ENCODE measurements around the gene ADGRE2.
"Not testable (repeated sequence)": the region's sequence is repeated elsewhere in the genome, so short reads cannot be mapped to it uniquely, and the experiment has no call there.

The ADGRE2 gene

GRCh38 chr19:14765841-14766240 is 12.5 kb downstream of the ADGRE2 start:
- H2BK5ac ChIP-seq (ENCODE audit: low read depth, low read length, poor library complexity); H3K27me3 ChIP-seq (ENCODE audit: insufficient read depth, low read length); H4K12ac ChIP-seq (ENCODE audit: low read depth, low read length); H3K79me2 ChIP-seq (ENCODE audit: control insufficient read depth, insufficient read depth, low read length, poor library complexity); H3K9me3 ChIP-seq (ENCODE audit: insufficient read depth, low read depth, low read length); H3K4me1 ChIP-seq (ENCODE audit: control insufficient read depth in 1 of 2, insufficient read depth in 2 of 2, low read length in 2 of 2); H3K79me1 ChIP-seq (ENCODE audit: low read length); H4K91ac ChIP-seq (ENCODE audit: low read depth, low read length); H3K9ac ChIP-seq (ENCODE audit: low read length); DNase-seq; H3K14ac ChIP-seq (ENCODE audit: low read length); H3K4ac ChIP-seq (ENCODE audit: low read depth, low read length); H2BK12ac ChIP-seq (ENCODE audit: low read length); H4K8ac ChIP-seq (ENCODE audit: low read depth, low read length); H3K23ac ChIP-seq (ENCODE audit: low read length); H3K18ac ChIP-seq (ENCODE audit: low read length); H2AFZ ChIP-seq (ENCODE audit: insufficient read depth, low read length, poor library complexity); H2AK5ac ChIP-seq (ENCODE audit: low read length); H2BK120ac ChIP-seq (ENCODE audit: insufficient read depth, low read length, poor library complexity); H3K36me3 ChIP-seq (ENCODE audit: control insufficient read depth in 1 of 2, insufficient read depth in 2 of 2, low read length in 2 of 2); H3K27ac ChIP-seq (ENCODE audit: low read depth, low read length); H3K4me3 ChIP-seq (ENCODE audit: low read depth, low read length); H3K4me2 ChIP-seq (ENCODE audit: low read length): not testable (repeated sequence)
- WGBS (ENCODE audit: extremely low coverage, insufficient coverage, insufficient read length): no CpG with 5 or more reads among the region's 15 CpGs

- H3K9me3 ChIP-seq (ENCODE audit: insufficient read depth, low read depth, low read length); H4K12ac ChIP-seq (ENCODE audit: low read depth, low read length); H3K4ac ChIP-seq (ENCODE audit: low read depth, low read length); H4K91ac ChIP-seq (ENCODE audit: low read depth, low read length); H3K4me1 ChIP-seq (ENCODE audit: control insufficient read depth in 1 of 2, insufficient read depth in 2 of 2, low read length in 2 of 2); H2AK5ac ChIP-seq (ENCODE audit: low read length); H3K23ac ChIP-seq (ENCODE audit: low read length); H4K8ac ChIP-seq (ENCODE audit: low read depth, low read length); H3K9ac ChIP-seq (ENCODE audit: low read length); H3K14ac ChIP-seq (ENCODE audit: low read length); H3K79me2 ChIP-seq (ENCODE audit: control insufficient read depth, insufficient read depth, low read length, poor library complexity); H2BK120ac ChIP-seq (ENCODE audit: insufficient read depth, low read length, poor library complexity); H3K27ac ChIP-seq (ENCODE audit: low read depth, low read length); H3K79me1 ChIP-seq (ENCODE audit: low read length); H3K36me3 ChIP-seq (ENCODE audit: control insufficient read depth in 1 of 2, insufficient read depth in 2 of 2, low read length in 2 of 2); H3K27me3 ChIP-seq (ENCODE audit: insufficient read depth, low read length); H2BK5ac ChIP-seq (ENCODE audit: low read depth, low read length, poor library complexity); H2BK12ac ChIP-seq (ENCODE audit: low read length); H3K4me3 ChIP-seq (ENCODE audit: low read depth, low read length); H3K4me2 ChIP-seq (ENCODE audit: low read length); DNase-seq; H3K18ac ChIP-seq (ENCODE audit: low read length); H2AFZ ChIP-seq (ENCODE audit: insufficient read depth, low read length, poor library complexity): not testable (repeated sequence)
- no CpG with 5 or more reads among the region's 18 CpGs for WGBS (ENCODE audit: extremely low coverage, insufficient coverage, insufficient read length)
Observed at GRCh38 chr19:14765403-14765802, 13.0 kb downstream of the ADGRE2 start.

GRCh38 chr19:14764401-14764800 is 14.0 kb downstream of the ADGRE2 start:
- Histone ChIP-seq H3K23ac (ENCODE audit: low read length) (no peak overlapping the region), H2AK5ac (ENCODE audit: low read length) (no peak overlapping the region), H3K9me3 (ENCODE audit: insufficient read depth, low read depth, low read length) (peaks cover 4% of the 10 kb centered on the region), H3K4me2 (ENCODE audit: low read length) (no peak overlapping the region), H2BK5ac (ENCODE audit: low read depth, low read length, poor library complexity) (no peak overlapping the region), H2BK120ac (ENCODE audit: insufficient read depth, low read length, poor library complexity) (no peak overlapping the region), H3K79me2 (ENCODE audit: control insufficient read depth, insufficient read depth, low read length, poor library complexity) (no peaks in the 10 kb centered on the region), H3K4me3 (ENCODE audit: low read depth, low read length) (no peak overlapping the region), H4K8ac (ENCODE audit: low read depth, low read length) (no peak overlapping the region), H3K27ac (ENCODE audit: low read depth, low read length) (no peak overlapping the region), H2AFZ (ENCODE audit: insufficient read depth, low read length, poor library complexity) (no peak overlapping the region), H3K4ac (ENCODE audit: low read depth, low read length) (no peak overlapping the region), H3K9ac (ENCODE audit: low read length) (no peak overlapping the region), H3K18ac (ENCODE audit: low read length) (no peak overlapping the region), H3K27me3 (ENCODE audit: insufficient read depth, low read length) (no peaks in the 10 kb centered on the region), H2BK12ac (ENCODE audit: low read length) (no peak overlapping the region), H3K14ac (ENCODE audit: low read length) (no peak overlapping the region), H4K91ac (ENCODE audit: low read depth, low read length) (no peak overlapping the region), H4K12ac (ENCODE audit: low read depth, low read length) (no peak overlapping the region), H3K36me3 (ENCODE audit: control insufficient read depth in 1 of 2, insufficient read depth in 2 of 2, low read length in 2 of 2) (no peaks in the 10 kb centered on the region), H3K79me1 (ENCODE audit: low read length) (no peaks in the 10 kb centered on the region), H3K4me1 (ENCODE audit: control insufficient read depth in 1 of 2, insufficient read depth in 2 of 2, low read length in 2 of 2) (no peaks in the 10 kb centered on the region)
- no CpG with 5 or more reads among the region's 9 CpGs for WGBS (ENCODE audit: extremely low coverage, insufficient coverage, insufficient read length)
- no peak for DNase-seq

- Histone ChIP-seq H3K79me2 (ENCODE audit: control insufficient read depth, insufficient read depth, low read length, poor library complexity) (no peaks in the 10 kb centered on the region), H3K4ac (ENCODE audit: low read depth, low read length) (no peak overlapping the region), H2BK120ac (ENCODE audit: insufficient read depth, low read length, poor library complexity) (no peak overlapping the region), H2AK5ac (ENCODE audit: low read length) (no peak overlapping the region), H4K91ac (ENCODE audit: low read depth, low read length) (no peak overlapping the region), H3K79me1 (ENCODE audit: low read length) (no peaks in the 10 kb centered on the region), H3K9me3 (ENCODE audit: insufficient read depth, low read depth, low read length) (peaks cover 4% of the 10 kb centered on the region), H3K23ac (ENCODE audit: low read length) (no peak overlapping the region), H2BK5ac (ENCODE audit: low read depth, low read length, poor library complexity) (no peak overlapping the region), H3K9ac (ENCODE audit: low read length) (no peak overlapping the region), H3K27me3 (ENCODE audit: insufficient read depth, low read length) (no peaks in the 10 kb centered on the region), H3K4me1 (ENCODE audit: control insufficient read depth in 1 of 2, insufficient read depth in 2 of 2, low read length in 2 of 2) (peaks cover 0 to 1% of the 10 kb centered on the region in 2 experiments), H3K36me3 (ENCODE audit: control insufficient read depth in 1 of 2, insufficient read depth in 2 of 2, low read length in 2 of 2) (no peaks in the 10 kb centered on the region), H2BK12ac (ENCODE audit: low read length) (no peak overlapping the region), H3K4me2 (ENCODE audit: low read length) (no peak overlapping the region), H3K18ac (ENCODE audit: low read length) (no peak overlapping the region), H2AFZ (ENCODE audit: insufficient read depth, low read length, poor library complexity) (no peak overlapping the region), H3K27ac (ENCODE audit: low read depth, low read length) (no peak overlapping the region), H3K4me3 (ENCODE audit: low read depth, low read length) (no peak overlapping the region), H4K12ac (ENCODE audit: low read depth, low read length) (no peak overlapping the region), H4K8ac (ENCODE audit: low read depth, low read length) (no peak overlapping the region), H3K14ac (ENCODE audit: low read length) (no peak overlapping the region)
- WGBS (ENCODE audit: extremely low coverage, insufficient coverage, insufficient read length): 81% methylated on average over 3 of the region's 4 CpGs
- DNase-seq: no peak
Observed at GRCh38 chr19:14763497-14764145, 14.7 kb downstream of the ADGRE2 start.
